Mucosa of rectum (tissue), 2 donors: ENCODE data around the gene PHC2.
A peak's percentile ranks its signal among the peaks of the same experiment; 100 is the strongest.

Experiments used
- H3K27ac ChIP-seq, 2 donors: one replicate each; pipeline ENCODE4 v1.7.0; 2013; ENCODE audit warnings: inconsistent platforms in 2 of 2, low read depth in 2 of 2, low read length in 2 of 2
- H3K27me3 ChIP-seq, 2 donors: one replicate each; pipeline ENCODE4 v1.7.0; 2013; ENCODE audit warnings: low read length in 2 of 2; ENCODE audit not compliant: control insufficient read depth in 2 of 2, insufficient read depth in 2 of 2
- H3K36me3 ChIP-seq, 2 donors: one replicate each; pipeline ENCODE4 v1.7.0; 2013; ENCODE audit warnings: low read length in 2 of 2; ENCODE audit not compliant: control insufficient read depth in 2 of 2, insufficient read depth in 2 of 2
- H3K4me1 ChIP-seq, 2 donors: one replicate each; pipeline ENCODE4 v1.7.0; 2013; ENCODE audit warnings: low read length in 2 of 2, mild to moderate bottlenecking in 1 of 2; ENCODE audit not compliant: control insufficient read depth in 2 of 2, insufficient read depth in 2 of 2
- H3K4me3 ChIP-seq, 2 donors: one replicate each; pipeline ENCODE4 v1.7.0; 2013; ENCODE audit warnings: low read length in 2 of 2
- H3K9ac ChIP-seq, 2 donors: one replicate each; pipeline ENCODE4 v1.7.0; 2013; ENCODE audit warnings: low read length in 2 of 2, low read depth in 1 of 2, mild to moderate bottlenecking in 1 of 2
- H3K9me3 ChIP-seq, 2 donors: one replicate each; pipeline ENCODE4 v1.7.0; 2013; ENCODE audit warnings: low read length in 2 of 2; ENCODE audit not compliant: control insufficient read depth in 2 of 2
- donor health status: healthy.
- donor health status: Normal muscosa, but diverticular disease.

Gene PHC2

GRCh38 chr1:33346533-33346926 is 84.4 kb downstream of the PHC2 start:
- Histone ChIP-seq H3K36me3 (no peaks in the 10 kb centered on the region), H3K27me3 (no peaks in the 10 kb centered on the region), H3K27ac (peak overlapping the region; percentile 87 to 94), H3K4me1 (peaks cover 42 to 48% of the 10 kb centered on the region in 2 donors), H3K9me3 (no peaks in the 10 kb centered on the region), H3K9ac (peak overlapping the region in 1 of 2 donors; percentile 87), H3K4me3 (peak overlapping the region; percentile 78 to 80)

- H3K27me3 ChIP-seq: no peaks in the 10 kb centered on the region
Measured at GRCh38 chr1:33344896-33345560, 85.9 kb downstream of the PHC2 start.

GRCh38 chr1:33343539-33343938 is 87.4 kb downstream of the PHC2 start:
- no peaks in the 10 kb centered on the region for H3K9me3 ChIP-seq
- H3K27me3 ChIP-seq: no peaks in the 10 kb centered on the region
- no peak overlapping the region for H3K4me3 ChIP-seq
- peak overlapping the region in 1 of 2 donors; percentile 18 for H3K27ac ChIP-seq
- H3K9ac ChIP-seq: no peak overlapping the region
- H3K36me3 ChIP-seq: peaks cover 0 to 3% of the 10 kb centered on the region in 2 donors
- peaks cover 60 to 69% of the 10 kb centered on the region in 2 donors for H3K4me1 ChIP-seq

More at GRCh38 chr1:33344896-33345560, 85.9 kb downstream of the PHC2 start:
- H3K4me1 ChIP-seq: peaks cover 51 to 56% of the 10 kb centered on the region in 2 donors
- no peaks in the 10 kb centered on the region for H3K9me3 ChIP-seq
- no peak overlapping the region for H3K27ac ChIP-seq
- no peak overlapping the region for H3K4me3 ChIP-seq
- H3K9ac ChIP-seq: no peak overlapping the region
- peaks cover 0 to 3% of the 10 kb centered on the region in 2 donors for H3K36me3 ChIP-seq

- H3K4me1 ChIP-seq: peaks cover 52 to 62% of the 10 kb centered on the region in 2 donors
Measured at GRCh38 chr1:33342041-33342723, 88.7 kb downstream of the PHC2 start.

GRCh38 chr1:33341190-33341589 is 89.7 kb downstream of the PHC2 start:
- no peak overlapping the region for H3K4me3 ChIP-seq

More at GRCh38 chr1:33342041-33342723, 88.7 kb downstream of the PHC2 start:
- H3K9ac ChIP-seq: peak overlapping the region in 1 of 2 donors; percentile 44
- H3K27me3 ChIP-seq: no peaks in the 10 kb centered on the region
- no peaks in the 10 kb centered on the region for H3K9me3 ChIP-seq
- H3K27ac ChIP-seq: peak overlapping the region; percentile 52 to 55
- H3K36me3 ChIP-seq: peaks cover 0 to 3% of the 10 kb centered on the region in 2 donors
- H3K4me3 ChIP-seq: peak overlapping the region in 1 of 2 donors; percentile 19

GRCh38 chr1:33339413-33339812 is 91.5 kb downstream of the PHC2 start:
- Histone ChIP-seq H3K27me3 (no peaks in the 10 kb centered on the region), H3K9ac (peak overlapping the region in 1 of 2 donors; percentile 36), H3K27ac (peak overlapping the region; percentile 25 to 67), H3K4me3 (no peak overlapping the region), H3K9me3 (no peaks in the 10 kb centered on the region), H3K36me3 (peaks cover 3 to 6% of the 10 kb centered on the region in 2 donors), H3K4me1 (peaks cover 43 to 52% of the 10 kb centered on the region in 2 donors)

More at GRCh38 chr1:33341190-33341589, 89.7 kb downstream of the PHC2 start:
- peak overlapping the region in 1 of 2 donors; percentile 55 for H3K27ac ChIP-seq
- H3K4me1 ChIP-seq: peaks cover 42 to 52% of the 10 kb centered on the region in 2 donors
- no peaks in the 10 kb centered on the region for H3K27me3 ChIP-seq
- no peak overlapping the region for H3K9ac ChIP-seq
- peaks cover 0 to 3% of the 10 kb centered on the region in 2 donors for H3K36me3 ChIP-seq
- H3K9me3 ChIP-seq: no peaks in the 10 kb centered on the region

GRCh38 chr1:33338440-33339211 is 92.3 kb downstream of the PHC2 start:
- Histone ChIP-seq H3K27me3 (no peaks in the 10 kb centered on the region), H3K9ac (peak overlapping the region in 1 of 2 donors; percentile 36), H3K4me1 (peaks cover 48 to 57% of the 10 kb centered on the region in 2 donors), H3K27ac (peak overlapping the region; percentile 25 to 67), H3K4me3 (no peak overlapping the region), H3K36me3 (peaks cover 8 to 9% of the 10 kb centered on the region in 2 donors), H3K9me3 (no peaks in the 10 kb centered on the region)

- no peaks in the 10 kb centered on the region for H3K27me3 ChIP-seq
- H3K9ac ChIP-seq: no peak overlapping the region
- peak overlapping the region; percentile 24 to 25 for H3K27ac ChIP-seq
- peaks cover 48 to 56% of the 10 kb centered on the region in 2 donors for H3K4me1 ChIP-seq
- no peaks in the 10 kb centered on the region for H3K9me3 ChIP-seq
- no peak overlapping the region for H3K4me3 ChIP-seq
- peaks cover 12 to 13% of the 10 kb centered on the region in 2 donors for H3K36me3 ChIP-seq
Measured at GRCh38 chr1:33338048-33338439, 92.9 kb downstream of the PHC2 start.

- H3K4me1 ChIP-seq: peaks cover 42 to 50% of the 10 kb centered on the region in 2 donors
- H3K9ac ChIP-seq: no peak overlapping the region
- H3K27ac ChIP-seq: no peak overlapping the region
Measured at GRCh38 chr1:33337441-33337840, 93.5 kb downstream of the PHC2 start.

More at GRCh38 chr1:33337441-33337840, 93.5 kb downstream of the PHC2 start:
- H3K36me3 ChIP-seq: peaks cover 18 to 19% of the 10 kb centered on the region in 2 donors
- no peaks in the 10 kb centered on the region for H3K9me3 ChIP-seq
- no peak overlapping the region for H3K4me3 ChIP-seq
- H3K27me3 ChIP-seq: no peaks in the 10 kb centered on the region
